Testis (tissue), 3 donors: ENCODE measurements around the gene RASSF8. TPM values are rescaled to one million over a fixed set of nuclear protein-coding genes. Genes with fewer than 3 reads are reported as not detected.

Experiments used
- DNase-seq: peaks from one replicate; pipeline ENCODE4 v3.0.0-alpha.2; 2019
- H3K27ac ChIP-seq, 2 donors: fragments of 200-600 bp; sonication (generic); one replicate each; pipeline ENCODE4 v1.5.1; 2019
- H3K27me3 ChIP-seq: fragments of 200-600 bp; sonication (generic); one replicate; pipeline ENCODE4 v1.5.1; 2019
- H3K36me3 ChIP-seq: fragments of 200-600 bp; sonication (generic); one replicate; pipeline ENCODE4 v1.5.1; 2017; ENCODE audit warnings: low read depth; ENCODE audit errors: missing control alignments
- H3K4me1 ChIP-seq: fragments of 200-600 bp; sonication (generic); one replicate; pipeline ENCODE4 v1.5.1; 2019
- H3K4me3 ChIP-seq, 2 donors: fragments of 200-600 bp; sonication (generic); one replicate each; pipeline ENCODE4 v1.5.1; 2017 to 2019
- H3K9me3 ChIP-seq: fragments of 200-600 bp; sonication (generic); one replicate; pipeline ENCODE4 v1.5.1; 2017
- POLR2A ChIP-seq: fragments of 450-650 bp; IDR thresholded peaks from one replicate; pipeline ENCODE4 v1.6.1; 2017; ENCODE audit warnings: antibody characterized with exemption, mild to moderate bottlenecking, moderate library complexity
- WGBS, 2 donors: methylation state at CpG; one replicate each; pipeline ENCODE4 v1.1.5; 2018; 5-methylcytosine and 5-hydroxymethylcytosine counted together
- intact Hi-C: fragments of 100-400 bp; cut with DNase I; formaldehyde crosslinking; loops from one replicate; pipeline ENCODE4 v1.15.1; 2023; ENCODE audit warnings: low total_unique reads
- polyA plus RNA-seq: library from polyadenylated mRNA; stranded (reverse); fragments of 350-450 nt; fragmentation: Illumina TruSeq; extraction: RNeasy Lipid Tissue Mini Kit (QIAGEN cat#74804); gene quantifications from one replicate; pipeline ENCODE4 v1.2.3, GENCODE V29; 2014; ENCODE audit warnings: low read depth, low replicate concordance; ENCODE audit not compliant: insufficient read depth
- total RNA-seq, 2 donors: library from RNA; depleted of rRNA; stranded (reverse); fragments of >200 nt; gene quantifications; one replicate each; pipeline ENCODE4 v1.2.3, GENCODE V29; 2016
- TF ChIP-seq, protein P1 (sequence below), 3 experiments: fragments of 450-650 bp in 2 of 3; fragments of 200-600 bp in 1 of 3; sonication (generic) in 1 of 3; IDR thresholded peaks; one replicate each; pipeline ENCODE4 v1.5.1; 2016 to 2019; ENCODE audit warnings: antibody characterized with exemption in 3 of 3, mild to moderate bottlenecking in 2 of 3, moderate library complexity in 1 of 3

The RASSF8 gene
- total and polyA plus RNA-seq, 3 donors from 2014 or later = 71.7 to 93.5 (median 90.0) TPM

GRCh38 chr12:26101763-26102162 lies 143.3 kb downstream of the RASSF8 start:
- no peaks in the 10 kb centered on the region for H3K36me3 ChIP-seq
- H3K27ac ChIP-seq = no peak overlapping the region
- no peak for DNase-seq
- intact Hi-C loops = no loop called here
- no peaks in the 10 kb centered on the region for H3K4me1 ChIP-seq
- no peak overlapping the region for H3K4me3 ChIP-seq
- H3K9me3 ChIP-seq = no peaks in the 10 kb centered on the region
- TF ChIP-seq, protein P1, sequence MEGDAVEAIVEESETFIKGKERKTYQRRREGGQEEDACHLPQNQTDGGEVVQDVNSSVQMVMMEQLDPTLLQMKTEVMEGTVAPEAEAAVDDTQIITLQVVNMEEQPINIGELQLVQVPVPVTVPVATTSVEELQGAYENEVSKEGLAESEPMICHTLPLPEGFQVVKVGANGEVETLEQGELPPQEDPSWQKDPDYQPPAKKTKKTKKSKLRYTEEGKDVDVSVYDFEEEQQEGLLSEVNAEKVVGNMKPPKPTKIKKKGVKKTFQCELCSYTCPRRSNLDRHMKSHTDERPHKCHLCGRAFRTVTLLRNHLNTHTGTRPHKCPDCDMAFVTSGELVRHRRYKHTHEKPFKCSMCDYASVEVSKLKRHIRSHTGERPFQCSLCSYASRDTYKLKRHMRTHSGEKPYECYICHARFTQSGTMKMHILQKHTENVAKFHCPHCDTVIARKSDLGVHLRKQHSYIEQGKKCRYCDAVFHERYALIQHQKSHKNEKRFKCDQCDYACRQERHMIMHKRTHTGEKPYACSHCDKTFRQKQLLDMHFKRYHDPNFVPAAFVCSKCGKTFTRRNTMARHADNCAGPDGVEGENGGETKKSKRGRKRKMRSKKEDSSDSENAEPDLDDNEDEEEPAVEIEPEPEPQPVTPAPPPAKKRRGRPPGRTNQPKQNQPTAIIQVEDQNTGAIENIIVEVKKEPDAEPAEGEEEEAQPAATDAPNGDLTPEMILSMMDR (IDR thresholded peaks at IDR 0.05) = no peak
- no peak for TF ChIP-seq POLR2A
- WGBS, 2 donors = 84 to 85% methylated on average over 4 of the region's 4 CpGs
- no peaks in the 10 kb centered on the region for H3K27me3 ChIP-seq

- Histone ChIP-seq H3K4me1 (no peaks in the 10 kb centered on the region), H3K27me3 (no peaks in the 10 kb centered on the region), H3K4me3 (no peak overlapping the region), H3K27ac (no peak overlapping the region), H3K9me3 (no peaks in the 10 kb centered on the region), H3K36me3 (no peaks in the 10 kb centered on the region)
- WGBS, 2 donors = 81 to 90% methylated on average over 5 of the region's 5 CpGs
- TF ChIP-seq POLR2A = no peak
- TF ChIP-seq, protein P1 (IDR thresholded peaks at IDR 0.05) = no peak
- intact Hi-C loops = no loop called here
- DNase-seq = no peak
Measured at GRCh38 chr12:26102953-26103352, 144.5 kb downstream of the RASSF8 start.

DNA sequence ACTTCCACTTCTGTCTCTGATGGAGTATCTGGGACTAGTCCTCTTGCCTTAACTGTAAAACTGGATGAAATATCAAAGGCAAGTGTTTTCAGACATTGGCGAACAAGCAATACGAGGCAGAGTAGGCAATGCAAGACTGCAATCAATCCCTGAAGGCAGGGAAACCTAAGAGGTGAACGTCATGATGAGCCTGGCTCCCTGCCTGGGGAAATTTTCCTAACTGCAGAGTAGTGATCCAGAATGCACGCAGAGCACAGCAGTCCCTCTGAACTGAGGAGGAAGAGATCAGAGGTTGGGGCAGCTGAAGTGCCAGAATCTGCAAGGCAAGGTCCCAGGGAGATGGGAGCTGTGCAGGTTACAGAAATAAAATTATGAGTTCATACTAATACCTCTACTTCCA lies 147.9 kb downstream of the RASSF8 start:
- intact Hi-C loops = no loop called here
- no peak for DNase-seq
- Histone ChIP-seq H3K9me3 (no peaks in the 10 kb centered on the region), H3K4me3 (no peak overlapping the region), H3K27me3 (no peaks in the 10 kb centered on the region), H3K4me1 (no peaks in the 10 kb centered on the region), H3K36me3 (no peaks in the 10 kb centered on the region), H3K27ac (no peak overlapping the region)
- TF ChIP-seq, protein P1 (IDR thresholded peaks at IDR 0.05) = no peak
- no peak for TF ChIP-seq POLR2A
- WGBS, 2 donors = 58 to 64% methylated on average over 4 of the region's 4 CpGs

DNA sequence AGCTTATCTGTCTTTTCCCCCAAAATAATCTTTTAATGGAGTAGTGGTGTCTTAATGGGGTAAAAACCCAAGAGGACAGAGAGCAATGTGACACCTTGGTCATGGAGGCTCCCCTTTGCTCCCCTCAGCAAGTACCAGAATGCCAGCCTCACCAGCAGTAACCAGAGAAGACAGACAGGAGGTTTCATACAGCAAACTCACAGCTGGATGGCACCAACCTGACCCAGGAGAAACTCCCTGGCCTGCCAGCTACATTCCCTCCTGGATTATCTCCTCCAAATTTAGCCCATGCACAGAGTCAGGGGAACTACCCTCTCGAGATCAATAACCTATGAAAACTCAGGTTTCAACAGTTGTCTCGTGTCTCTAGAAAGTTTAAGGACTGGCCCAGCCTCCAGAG lies 150.4 kb downstream of the RASSF8 start:
- no peaks in the 10 kb centered on the region for H3K36me3 ChIP-seq
- no peaks in the 10 kb centered on the region for H3K27me3 ChIP-seq
- H3K4me1 ChIP-seq = no peaks in the 10 kb centered on the region
- 76 to 79% methylated on average over 2 of the region's 2 CpGs for WGBS, 2 donors
- no peaks in the 10 kb centered on the region for H3K9me3 ChIP-seq
- TF ChIP-seq, protein P1 (IDR thresholded peaks at IDR 0.05) = no peak
- TF ChIP-seq POLR2A = no peak
- no peak overlapping the region for H3K27ac ChIP-seq
- no peak for DNase-seq
- intact Hi-C loops = no loop called here
- no peak overlapping the region for H3K4me3 ChIP-seq

DNA sequence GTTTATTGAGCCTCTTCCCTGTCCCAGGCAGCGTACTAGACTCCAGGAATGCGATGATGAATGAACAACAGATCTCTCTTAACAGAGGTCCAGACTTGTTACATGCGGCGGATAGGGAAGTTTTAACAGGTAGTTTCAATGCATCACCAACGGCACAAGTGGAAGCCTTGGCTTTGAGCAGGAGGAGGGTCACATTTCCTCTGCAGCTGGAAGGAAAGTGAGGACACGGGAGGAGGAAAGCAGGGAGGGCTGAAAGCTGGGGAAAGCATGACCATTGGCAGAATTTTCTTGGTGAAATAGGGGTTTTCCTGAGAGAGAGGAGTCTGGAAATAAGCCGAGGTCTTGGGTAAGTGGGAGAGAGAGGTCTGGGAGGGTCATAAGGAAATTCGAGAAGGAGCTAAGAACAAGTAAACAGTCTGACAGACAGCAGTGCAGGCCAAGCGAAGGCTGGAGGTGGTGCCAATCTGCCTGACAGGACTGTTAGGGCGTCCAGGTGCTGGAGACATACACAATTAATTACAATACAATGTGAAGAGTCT lies 150.9 kb downstream of the RASSF8 start:
- DNase-seq = no peak
- Histone ChIP-seq H3K27ac (no peak overlapping the region), H3K36me3 (no peaks in the 10 kb centered on the region), H3K4me1 (no peaks in the 10 kb centered on the region), H3K9me3 (no peaks in the 10 kb centered on the region), H3K27me3 (no peaks in the 10 kb centered on the region), H3K4me3 (no peak overlapping the region)
- TF ChIP-seq, protein P1 (IDR thresholded peaks at IDR 0.05) = no peak
- TF ChIP-seq POLR2A = no peak
- 75% methylated on average over 10 of the region's 10 CpGs for WGBS, 2 donors
- intact Hi-C loops = no loop called here
